ENCODE data around the gene HNRNPDL.
"Not testable (repeated sequence)": the region's sequence is repeated elsewhere in the genome, so short reads cannot be mapped to it uniquely, and the experiment has no call there.

Gene HNRNPDL

DNA sequence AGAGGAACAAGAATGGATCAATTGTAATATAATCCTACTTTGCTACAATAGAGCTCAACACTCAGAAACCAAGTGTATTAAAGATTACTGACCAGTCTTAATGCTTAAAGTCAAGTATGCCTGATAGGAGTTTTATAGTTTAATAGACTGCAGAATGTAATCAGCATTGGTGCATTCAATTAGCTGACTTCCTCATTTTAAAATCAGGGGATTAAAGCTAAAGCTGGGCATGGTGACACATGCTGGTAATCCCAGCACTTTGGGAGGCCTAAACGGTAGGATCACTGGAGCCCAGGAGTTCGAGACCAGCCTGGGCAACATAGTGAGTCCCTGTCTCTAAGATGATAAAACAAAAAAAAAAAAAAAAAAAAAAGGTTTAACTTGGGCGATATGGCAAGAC lies 10.8 kb downstream of the HNRNPDL start:
- no peak overlapping the region for H3K4me3 ChIP-seq (ENCODE audit: low read depth in 1 of 2, low read length in 2 of 2)
- H3K27me3 ChIP-seq (ENCODE audit: low read depth, low read length) = no peaks in the 10 kb centered on the region
- H3K9me3 ChIP-seq (ENCODE audit: control insufficient read depth in 1 of 2, low read length in 2 of 2) = no peaks in the 10 kb centered on the region
- H3K27ac ChIP-seq (ENCODE audit: low read length) = no peak overlapping the region
- H3K36me3 ChIP-seq (ENCODE audit: control insufficient read depth in 1 of 2, insufficient read depth in 2 of 2, low read length in 2 of 2) = peaks cover 18% of the 10 kb centered on the region in 2 donors
- H3K4me1 ChIP-seq (ENCODE audit: control insufficient read depth in 1 of 2, insufficient read depth in 2 of 2, low read length in 2 of 2) = no peaks in the 10 kb centered on the region

GRCh38 chr4:82415922-82416365 lies 14.3 kb downstream of the HNRNPDL start:
- Histone ChIP-seq H3K27ac (ENCODE audit: low read length) (no peak overlapping the region), H3K36me3 (ENCODE audit: control insufficient read depth in 1 of 2, insufficient read depth in 2 of 2, low read length in 2 of 2) (no peaks in the 10 kb centered on the region), H3K27me3 (ENCODE audit: low read depth, low read length) (no peaks in the 10 kb centered on the region), H3K4me1 (ENCODE audit: control insufficient read depth in 1 of 2, insufficient read depth in 2 of 2, low read length in 2 of 2) (no peaks in the 10 kb centered on the region), H3K4me3 (ENCODE audit: low read depth in 1 of 2, low read length in 2 of 2) (no peak overlapping the region), H3K9me3 (ENCODE audit: control insufficient read depth in 1 of 2, low read length in 2 of 2) (no peaks in the 10 kb centered on the region)

- not testable (repeated sequence) for H3K4me1 ChIP-seq (ENCODE audit: control insufficient read depth in 1 of 2, insufficient read depth in 2 of 2, low read length in 2 of 2)
Observed at GRCh38 chr4:82415061-82415460, 15.2 kb downstream of the HNRNPDL start.

DNA sequence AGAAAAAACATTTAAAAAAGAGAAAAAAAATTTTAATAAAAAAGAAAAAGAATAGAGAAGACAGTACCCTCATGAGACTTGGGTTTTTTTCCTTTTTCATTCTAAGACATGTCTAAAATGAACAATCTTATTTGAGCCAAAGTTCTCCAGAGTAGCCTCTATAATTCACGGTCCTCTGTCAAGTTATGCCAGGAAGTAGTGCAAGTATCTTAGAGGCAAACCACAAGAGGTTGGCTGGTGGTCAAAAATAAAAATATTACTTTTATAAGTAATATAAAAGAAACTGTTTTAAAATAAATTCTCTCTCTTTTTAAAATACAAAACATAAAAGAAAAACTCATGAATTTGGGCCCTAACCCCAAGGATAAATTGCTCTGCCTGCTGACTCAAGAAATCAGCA lies 26.5 kb downstream of the HNRNPDL start:
- Histone ChIP-seq H3K27ac (ENCODE audit: low read length) (no peak overlapping the region), H3K4me1 (ENCODE audit: control insufficient read depth in 1 of 2, insufficient read depth in 2 of 2, low read length in 2 of 2) (no peaks in the 10 kb centered on the region), H3K9me3 (ENCODE audit: control insufficient read depth in 1 of 2, low read length in 2 of 2) (no peaks in the 10 kb centered on the region), H3K4me3 (ENCODE audit: low read depth in 1 of 2, low read length in 2 of 2) (no peak overlapping the region), H3K27me3 (ENCODE audit: low read depth, low read length) (no peaks in the 10 kb centered on the region), H3K36me3 (ENCODE audit: control insufficient read depth in 1 of 2, insufficient read depth in 2 of 2, low read length in 2 of 2) (no peaks in the 10 kb centered on the region)

More at GRCh38 chr4:82415061-82415460, 15.2 kb downstream of the HNRNPDL start:
- not testable (repeated sequence) for H3K36me3 ChIP-seq (ENCODE audit: control insufficient read depth in 1 of 2, insufficient read depth in 2 of 2, low read length in 2 of 2); H3K4me3 ChIP-seq (ENCODE audit: low read depth in 1 of 2, low read length in 2 of 2); H3K27ac ChIP-seq (ENCODE audit: low read length); H3K9me3 ChIP-seq (ENCODE audit: control insufficient read depth in 1 of 2, low read length in 2 of 2); H3K27me3 ChIP-seq (ENCODE audit: low read depth, low read length)

DNA sequence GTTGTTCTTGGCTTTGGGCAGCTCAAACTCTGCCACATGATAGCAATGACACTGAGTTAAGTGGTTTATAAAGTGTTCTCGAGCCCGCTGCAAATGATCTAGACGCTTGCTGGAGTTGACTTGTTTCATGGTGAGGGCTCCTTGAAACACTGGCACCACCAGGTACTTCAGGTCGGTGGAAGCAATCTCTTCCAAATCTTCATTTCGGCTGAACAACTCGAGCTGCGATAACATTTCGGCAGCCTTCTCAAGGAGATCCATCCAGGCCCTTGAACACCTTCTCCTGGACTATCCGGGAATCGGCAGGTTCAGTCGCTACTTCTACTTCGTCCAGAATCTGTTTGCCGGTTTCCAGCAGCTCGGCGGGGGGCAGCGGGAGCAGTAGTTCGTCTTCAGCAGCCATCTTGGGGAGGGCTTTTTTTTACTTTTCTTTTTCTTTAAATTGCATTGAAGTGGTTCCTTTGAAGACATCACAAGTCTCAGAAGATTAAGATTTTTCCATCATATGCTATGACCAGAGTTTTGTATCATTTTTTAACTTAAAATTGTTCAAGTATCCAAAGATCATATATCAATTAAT lies 28.0 kb downstream of the HNRNPDL start:
- Histone ChIP-seq H3K4me1 (ENCODE audit: control insufficient read depth in 1 of 2, insufficient read depth in 2 of 2, low read length in 2 of 2) (no peaks in the 10 kb centered on the region), H3K4me3 (ENCODE audit: low read depth in 1 of 2, low read length in 2 of 2) (no peak overlapping the region), H3K36me3 (ENCODE audit: control insufficient read depth in 1 of 2, insufficient read depth in 2 of 2, low read length in 2 of 2) (no peaks in the 10 kb centered on the region), H3K27me3 (ENCODE audit: low read depth, low read length) (no peaks in the 10 kb centered on the region), H3K9me3 (ENCODE audit: control insufficient read depth in 1 of 2, low read length in 2 of 2) (no peaks in the 10 kb centered on the region), H3K27ac (ENCODE audit: low read length) (no peak overlapping the region)

GRCh38 chr4:82401600-82401999 lies 28.7 kb downstream of the HNRNPDL start:
- Histone ChIP-seq H3K4me3 (ENCODE audit: low read depth in 1 of 2, low read length in 2 of 2) (no peak overlapping the region), H3K27ac (ENCODE audit: low read length) (no peak overlapping the region), H3K27me3 (ENCODE audit: low read depth, low read length) (no peaks in the 10 kb centered on the region), H3K36me3 (ENCODE audit: control insufficient read depth in 1 of 2, insufficient read depth in 2 of 2, low read length in 2 of 2) (no peaks in the 10 kb centered on the region), H3K4me1 (ENCODE audit: control insufficient read depth in 1 of 2, insufficient read depth in 2 of 2, low read length in 2 of 2) (no peaks in the 10 kb centered on the region), H3K9me3 (ENCODE audit: control insufficient read depth in 1 of 2, low read length in 2 of 2) (no peaks in the 10 kb centered on the region)

- H3K9me3 ChIP-seq (ENCODE audit: control insufficient read depth in 1 of 2, low read length in 2 of 2) = no peaks in the 10 kb centered on the region
- no peak overlapping the region for H3K27ac ChIP-seq (ENCODE audit: low read length)
- H3K4me3 ChIP-seq (ENCODE audit: low read depth in 1 of 2, low read length in 2 of 2) = no peak overlapping the region
- H3K36me3 ChIP-seq (ENCODE audit: control insufficient read depth in 1 of 2, insufficient read depth in 2 of 2, low read length in 2 of 2) = no peaks in the 10 kb centered on the region
- H3K27me3 ChIP-seq (ENCODE audit: low read depth, low read length) = no peaks in the 10 kb centered on the region
- no peaks in the 10 kb centered on the region for H3K4me1 ChIP-seq (ENCODE audit: control insufficient read depth in 1 of 2, insufficient read depth in 2 of 2, low read length in 2 of 2)
Observed at GRCh38 chr4:82398263-82398662, 32.0 kb downstream of the HNRNPDL start.

- H3K27me3 ChIP-seq (ENCODE audit: low read depth, low read length) = no peaks in the 10 kb centered on the region
- no peak overlapping the region for H3K27ac ChIP-seq (ENCODE audit: low read length)
- no peaks in the 10 kb centered on the region for H3K36me3 ChIP-seq (ENCODE audit: control insufficient read depth in 1 of 2, insufficient read depth in 2 of 2, low read length in 2 of 2)
- no peaks in the 10 kb centered on the region for H3K9me3 ChIP-seq (ENCODE audit: control insufficient read depth in 1 of 2, low read length in 2 of 2)
- no peaks in the 10 kb centered on the region for H3K4me1 ChIP-seq (ENCODE audit: control insufficient read depth in 1 of 2, insufficient read depth in 2 of 2, low read length in 2 of 2)
- H3K4me3 ChIP-seq (ENCODE audit: low read depth in 1 of 2, low read length in 2 of 2) = no peak overlapping the region
Observed at GRCh38 chr4:82397527-82397926, 32.7 kb downstream of the HNRNPDL start.

- H3K36me3 ChIP-seq (ENCODE audit: control insufficient read depth in 1 of 2, insufficient read depth in 2 of 2, low read length in 2 of 2) = no peaks in the 10 kb centered on the region
- no peaks in the 10 kb centered on the region for H3K9me3 ChIP-seq (ENCODE audit: control insufficient read depth in 1 of 2, low read length in 2 of 2)
- no peak overlapping the region for H3K27ac ChIP-seq (ENCODE audit: low read length)
- H3K27me3 ChIP-seq (ENCODE audit: low read depth, low read length) = no peaks in the 10 kb centered on the region
- H3K4me1 ChIP-seq (ENCODE audit: control insufficient read depth in 1 of 2, insufficient read depth in 2 of 2, low read length in 2 of 2) = no peaks in the 10 kb centered on the region
- H3K4me3 ChIP-seq (ENCODE audit: low read depth in 1 of 2, low read length in 2 of 2) = no peak overlapping the region
Observed at GRCh38 chr4:82394896-82395295, 35.4 kb downstream of the HNRNPDL start.

GRCh38 chr4:82390061-82390460 lies 40.2 kb downstream of the HNRNPDL start:
- not testable (repeated sequence) for H3K27ac ChIP-seq (ENCODE audit: low read length); H3K9me3 ChIP-seq (ENCODE audit: control insufficient read depth in 1 of 2, low read length in 2 of 2); H3K27me3 ChIP-seq (ENCODE audit: low read depth, low read length); H3K4me1 ChIP-seq (ENCODE audit: control insufficient read depth in 1 of 2, insufficient read depth in 2 of 2, low read length in 2 of 2); H3K36me3 ChIP-seq (ENCODE audit: control insufficient read depth in 1 of 2, insufficient read depth in 2 of 2, low read length in 2 of 2); H3K4me3 ChIP-seq (ENCODE audit: low read depth in 1 of 2, low read length in 2 of 2)

DNA sequence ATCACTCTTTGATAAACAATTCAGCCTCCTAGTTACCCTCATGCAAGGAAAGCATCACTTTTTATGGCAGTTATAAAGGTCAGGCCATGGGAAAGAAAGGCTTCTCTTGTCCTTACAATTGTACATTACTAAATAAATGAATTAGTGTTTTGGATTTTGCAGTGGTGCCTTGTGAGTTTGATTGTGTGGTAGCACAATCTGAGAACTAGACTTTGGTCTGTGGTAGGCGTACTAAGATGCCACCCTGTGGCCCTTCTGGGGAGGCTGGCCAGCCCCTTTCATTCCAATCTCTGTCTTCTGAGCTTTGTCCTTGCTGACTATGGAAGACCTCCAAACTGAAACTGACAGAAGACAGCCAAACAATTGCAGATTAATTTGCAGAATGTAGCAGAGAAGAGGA lies 41.9 kb downstream of the HNRNPDL start:
- Histone ChIP-seq H3K27me3 (ENCODE audit: low read depth, low read length) (no peaks in the 10 kb centered on the region), H3K27ac (ENCODE audit: low read length) (no peak overlapping the region), H3K9me3 (ENCODE audit: control insufficient read depth in 1 of 2, low read length in 2 of 2) (no peaks in the 10 kb centered on the region), H3K4me1 (ENCODE audit: control insufficient read depth in 1 of 2, insufficient read depth in 2 of 2, low read length in 2 of 2) (peaks cover 0 to 4% of the 10 kb centered on the region in 2 donors), H3K36me3 (ENCODE audit: control insufficient read depth in 1 of 2, insufficient read depth in 2 of 2, low read length in 2 of 2) (no peaks in the 10 kb centered on the region), H3K4me3 (ENCODE audit: low read depth in 1 of 2, low read length in 2 of 2) (no peak overlapping the region)

DNA sequence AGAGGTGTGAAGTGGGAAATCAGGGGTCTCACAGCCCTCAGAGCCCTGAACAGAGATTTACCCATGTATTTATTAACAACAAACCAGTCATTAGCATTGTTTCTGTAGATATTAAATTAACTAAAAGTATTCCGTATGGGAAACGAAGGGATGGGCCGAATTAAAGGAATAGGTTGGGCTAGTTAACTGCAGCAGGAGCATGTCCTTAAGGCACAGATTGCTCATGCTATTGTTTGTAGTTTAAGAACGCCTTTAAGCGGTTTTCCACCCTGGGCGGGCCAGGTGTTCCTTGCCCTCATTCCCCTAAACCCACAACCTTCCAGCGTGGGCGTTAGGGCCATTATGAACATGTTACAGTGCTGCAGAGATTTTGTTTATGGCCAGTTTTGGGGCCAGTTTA lies 44.0 kb downstream of the HNRNPDL start:
- H3K9me3 ChIP-seq (ENCODE audit: control insufficient read depth in 1 of 2, low read length in 2 of 2); H3K4me3 ChIP-seq (ENCODE audit: low read depth in 1 of 2, low read length in 2 of 2); H3K36me3 ChIP-seq (ENCODE audit: control insufficient read depth in 1 of 2, insufficient read depth in 2 of 2, low read length in 2 of 2); H3K27me3 ChIP-seq (ENCODE audit: low read depth, low read length); H3K4me1 ChIP-seq (ENCODE audit: control insufficient read depth in 1 of 2, insufficient read depth in 2 of 2, low read length in 2 of 2); H3K27ac ChIP-seq (ENCODE audit: low read length): not testable (repeated sequence)

Data from muscle layer of duodenum (tissue), 2 donors.